ENCODE results near the gene UBE3A.

Gene UBE3A

GRCh38 chr15:25385986-25386385 is 52.8 kb downstream of the UBE3A start:
- TF ChIP-seq TSHZ2 (CRISPR knock-in tag; IDR thresholded peaks at IDR 0.05) (no peak), PPARA (CRISPR knock-in tag; IDR thresholded peaks at IDR 0.05; ENCODE audit: borderline replicate concordance) (no peak), CREB5 (CRISPR knock-in tag; IDR thresholded peaks at IDR 0.05; ENCODE audit: low read depth) (no peak), POU6F1 (CRISPR knock-in tag; IDR thresholded peaks at IDR 0.05; ENCODE audit: borderline replicate concordance, low read depth) (no peak), SNAI2 (CRISPR knock-in tag; IDR thresholded peaks at IDR 0.05) (no peak)

GRCh38 chr15:25381579-25381978 is 57.2 kb downstream of the UBE3A start:
- no peak for TF ChIP-seq OSR1 (CRISPR knock-in tag; IDR thresholded peaks at IDR 0.05)
- no peak for TF ChIP-seq CSDC2 (CRISPR knock-in tag; IDR thresholded peaks at IDR 0.05)
- TF ChIP-seq TSHZ2 (CRISPR knock-in tag; IDR thresholded peaks at IDR 0.05): no peak
- TF ChIP-seq ZNF565 (CRISPR knock-in tag; conservative IDR thresholded peaks at IDR 0.05; ENCODE audit: low read depth): no peak
- TF ChIP-seq BACH2 (CRISPR knock-in tag; IDR thresholded peaks at IDR 0.05; ENCODE audit: borderline replicate concordance): no peak
- TF ChIP-seq ZFP3 (CRISPR knock-in tag; IDR thresholded peaks at IDR 0.05): no peak
- TF ChIP-seq ZNF8 (CRISPR knock-in tag; IDR thresholded peaks at IDR 0.05): no peak
- no peak for TF ChIP-seq TOX (CRISPR knock-in tag; IDR thresholded peaks at IDR 0.05; ENCODE audit: borderline replicate concordance)
- TF ChIP-seq ESRRG (CRISPR knock-in tag; IDR thresholded peaks at IDR 0.05): no peak
- TF ChIP-seq ZNF70 (CRISPR knock-in tag; IDR thresholded peaks at IDR 0.05): no peak
- TF ChIP-seq PPARA (CRISPR knock-in tag; IDR thresholded peaks at IDR 0.05; ENCODE audit: borderline replicate concordance): no peak
- no peak for TF ChIP-seq CSRNP3 (CRISPR knock-in tag; IDR thresholded peaks at IDR 0.05)
- no peak for TF ChIP-seq ZC3H10 (CRISPR knock-in tag; IDR thresholded peaks at IDR 0.05)
- TF ChIP-seq TCF4 (CRISPR knock-in tag; IDR thresholded peaks at IDR 0.05; ENCODE audit: borderline replicate concordance): no peak
- ATAC-seq: no peak

More at GRCh38 chr15:25385986-25386385, 52.8 kb downstream of the UBE3A start:
- ATAC-seq: no peak

- peak; percentile 19; the same call in 2 of the 3 replicates for ATAC-seq
- TF ChIP-seq TOX (CRISPR knock-in tag; IDR thresholded peaks at IDR 0.05; ENCODE audit: borderline replicate concordance) (no peak), ZFP30 (CRISPR knock-in tag; IDR thresholded peaks at IDR 0.05) (no peak), BACH2 (CRISPR knock-in tag; IDR thresholded peaks at IDR 0.05; ENCODE audit: borderline replicate concordance) (no peak), CSDC2 (CRISPR knock-in tag; IDR thresholded peaks at IDR 0.05) (no peak), PPARA (CRISPR knock-in tag; IDR thresholded peaks at IDR 0.05; ENCODE audit: borderline replicate concordance) (no peak), ZFP3 (CRISPR knock-in tag; IDR thresholded peaks at IDR 0.05) (no peak), ZNF70 (CRISPR knock-in tag; IDR thresholded peaks at IDR 0.05) (no peak), GLIS3 (CRISPR knock-in tag; IDR thresholded peaks at IDR 0.05) (no peak), ZC3H10 (CRISPR knock-in tag; IDR thresholded peaks at IDR 0.05) (no peak), CSRNP3 (CRISPR knock-in tag; IDR thresholded peaks at IDR 0.05) (no peak), SNAI2 (CRISPR knock-in tag; IDR thresholded peaks at IDR 0.05) (no peak), ESRRG (CRISPR knock-in tag; IDR thresholded peaks at IDR 0.05) (no peak), CREB5 (CRISPR knock-in tag; IDR thresholded peaks at IDR 0.05; ENCODE audit: low read depth) (no peak), TSHZ2 (CRISPR knock-in tag; IDR thresholded peaks at IDR 0.05) (no peak), TCF4 (CRISPR knock-in tag; IDR thresholded peaks at IDR 0.05; ENCODE audit: borderline replicate concordance) (no peak), OSR1 (CRISPR knock-in tag; IDR thresholded peaks at IDR 0.05) (no peak)
Measured at GRCh38 chr15:25378501-25378901, 60.3 kb downstream of the UBE3A start.
